ENCODE measurements around the gene HDAC9.

HDAC9 gene

GRCh38 chr7:18520450-18521235, 25.1 kb downstream of the HDAC9 start (continued):
- TF ChIP-seq POU6F1 (CRISPR knock-in tag; IDR thresholded peaks at IDR 0.05; ENCODE audit: borderline replicate concordance, low read depth) (peak; percentile 98; the same call in 1 of the 2 replicates), BACH2 (CRISPR knock-in tag; IDR thresholded peaks at IDR 0.05; ENCODE audit: borderline replicate concordance) (no peak), OSR1 (CRISPR knock-in tag; IDR thresholded peaks at IDR 0.05) (no peak), ZNF8 (CRISPR knock-in tag; IDR thresholded peaks at IDR 0.05) (no peak; the same call in 1 of the 2 replicates), TCF4 (CRISPR knock-in tag; IDR thresholded peaks at IDR 0.05; ENCODE audit: borderline replicate concordance) (peak; percentile 92)
- TF ChIP-seq, protein P1, sequence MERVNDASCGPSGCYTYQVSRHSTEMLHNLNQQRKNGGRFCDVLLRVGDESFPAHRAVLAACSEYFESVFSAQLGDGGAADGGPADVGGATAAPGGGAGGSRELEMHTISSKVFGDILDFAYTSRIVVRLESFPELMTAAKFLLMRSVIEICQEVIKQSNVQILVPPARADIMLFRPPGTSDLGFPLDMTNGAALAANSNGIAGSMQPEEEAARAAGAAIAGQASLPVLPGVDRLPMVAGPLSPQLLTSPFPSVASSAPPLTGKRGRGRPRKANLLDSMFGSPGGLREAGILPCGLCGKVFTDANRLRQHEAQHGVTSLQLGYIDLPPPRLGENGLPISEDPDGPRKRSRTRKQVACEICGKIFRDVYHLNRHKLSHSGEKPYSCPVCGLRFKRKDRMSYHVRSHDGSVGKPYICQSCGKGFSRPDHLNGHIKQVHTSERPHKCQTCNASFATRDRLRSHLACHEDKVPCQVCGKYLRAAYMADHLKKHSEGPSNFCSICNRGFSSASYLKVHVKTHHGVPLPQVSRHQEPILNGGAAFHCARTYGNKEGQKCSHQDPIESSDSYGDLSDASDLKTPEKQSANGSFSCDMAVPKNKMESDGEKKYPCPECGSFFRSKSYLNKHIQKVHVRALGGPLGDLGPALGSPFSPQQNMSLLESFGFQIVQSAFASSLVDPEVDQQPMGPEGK (CRISPR knock-in tag; IDR thresholded peaks at IDR 0.05; ENCODE audit: borderline replicate concordance): peak; percentile 97

- TF ChIP-seq GLIS3 (CRISPR knock-in tag; IDR thresholded peaks at IDR 0.05) (no peak), ESRRG (CRISPR knock-in tag; IDR thresholded peaks at IDR 0.05) (no peak), CREB5 (CRISPR knock-in tag; IDR thresholded peaks at IDR 0.05; ENCODE audit: low read depth) (no peak), CSDC2 (CRISPR knock-in tag; IDR thresholded peaks at IDR 0.05) (no peak), POU6F1 (CRISPR knock-in tag; IDR thresholded peaks at IDR 0.05; ENCODE audit: borderline replicate concordance, low read depth) (no peak), ZNF565 (CRISPR knock-in tag; conservative IDR thresholded peaks at IDR 0.05; ENCODE audit: low read depth) (no peak; the same call in 1 of the 2 replicates), SNAI2 (CRISPR knock-in tag; IDR thresholded peaks at IDR 0.05) (no peak), ZFP3 (CRISPR knock-in tag; IDR thresholded peaks at IDR 0.05) (no peak), ZFP30 (CRISPR knock-in tag; IDR thresholded peaks at IDR 0.05) (no peak), ZC3H10 (CRISPR knock-in tag; IDR thresholded peaks at IDR 0.05) (no peak), RARB (CRISPR knock-in tag; IDR thresholded peaks at IDR 0.05) (no peak), TCF4 (CRISPR knock-in tag; IDR thresholded peaks at IDR 0.05; ENCODE audit: borderline replicate concordance) (no peak), PPARA (CRISPR knock-in tag; IDR thresholded peaks at IDR 0.05; ENCODE audit: borderline replicate concordance) (no peak), TOX (CRISPR knock-in tag; IDR thresholded peaks at IDR 0.05; ENCODE audit: borderline replicate concordance) (no peak), TSHZ2 (CRISPR knock-in tag; IDR thresholded peaks at IDR 0.05) (no peak), ZNF8 (CRISPR knock-in tag; IDR thresholded peaks at IDR 0.05) (no peak), ISL1 (CRISPR knock-in tag; IDR thresholded peaks at IDR 0.05) (no peak; the same call in 1 of the 2 replicates)
- TF ChIP-seq, protein P1 (CRISPR knock-in tag; IDR thresholded peaks at IDR 0.05; ENCODE audit: borderline replicate concordance): no peak
- TF ChIP-seq, protein P2, sequence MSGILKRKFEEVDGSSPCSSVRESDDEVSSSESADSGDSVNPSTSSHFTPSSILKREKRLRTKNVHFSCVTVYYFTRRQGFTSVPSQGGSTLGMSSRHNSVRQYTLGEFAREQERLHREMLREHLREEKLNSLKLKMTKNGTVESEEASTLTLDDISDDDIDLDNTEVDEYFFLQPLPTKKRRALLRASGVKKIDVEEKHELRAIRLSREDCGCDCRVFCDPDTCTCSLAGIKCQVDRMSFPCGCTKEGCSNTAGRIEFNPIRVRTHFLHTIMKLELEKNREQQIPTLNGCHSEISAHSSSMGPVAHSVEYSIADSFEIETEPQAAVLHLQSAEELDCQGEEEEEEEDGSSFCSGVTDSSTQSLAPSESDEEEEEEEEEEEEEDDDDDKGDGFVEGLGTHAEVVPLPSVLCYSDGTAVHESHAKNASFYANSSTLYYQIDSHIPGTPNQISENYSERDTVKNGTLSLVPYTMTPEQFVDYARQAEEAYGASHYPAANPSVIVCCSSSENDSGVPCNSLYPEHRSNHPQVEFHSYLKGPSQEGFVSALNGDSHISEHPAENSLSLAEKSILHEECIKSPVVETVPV (CRISPR knock-in tag; IDR thresholded peaks at IDR 0.05): no peak
- peak; percentile 19; the same call in 2 of the 3 replicates for ATAC-seq
Observed at GRCh38 chr7:18521236-18521589, 25.7 kb downstream of the HDAC9 start.

All from SK-N-SH treated with all-trans-retinoic acid at 6 μM for 48 hours (cell line).